ENCODE measurements around the gene EPB41.
"Not testable (repeated sequence)": the region's sequence is repeated elsewhere in the genome, so short reads cannot be mapped to it uniquely, and the experiment has no call there.

The EPB41 gene

DNA sequence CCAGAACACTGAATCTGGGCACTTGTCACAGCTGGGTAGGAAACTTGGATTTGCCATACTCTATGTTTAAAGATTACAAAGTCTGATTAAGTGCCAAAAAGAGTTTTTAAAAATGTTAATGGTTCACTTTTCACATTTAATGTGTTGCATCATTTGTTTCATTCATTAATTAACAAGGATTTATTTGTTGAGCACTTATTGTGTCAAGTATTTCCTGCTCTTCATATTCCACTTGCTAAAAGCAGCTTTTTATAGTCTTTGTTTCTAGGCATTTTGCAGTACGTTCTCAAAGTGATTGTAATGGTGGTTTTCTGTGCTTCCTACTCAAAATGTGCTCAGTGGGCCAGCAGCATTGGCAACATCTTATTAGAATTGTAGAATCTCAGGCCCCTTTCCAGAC lies 68.7 kb downstream of the EPB41 start:
- DNase-seq, result no peak

GRCh38 chr1:28983509-28984310 lies 69.3 kb downstream of the EPB41 start:
- no peak for DNase-seq

DNA sequence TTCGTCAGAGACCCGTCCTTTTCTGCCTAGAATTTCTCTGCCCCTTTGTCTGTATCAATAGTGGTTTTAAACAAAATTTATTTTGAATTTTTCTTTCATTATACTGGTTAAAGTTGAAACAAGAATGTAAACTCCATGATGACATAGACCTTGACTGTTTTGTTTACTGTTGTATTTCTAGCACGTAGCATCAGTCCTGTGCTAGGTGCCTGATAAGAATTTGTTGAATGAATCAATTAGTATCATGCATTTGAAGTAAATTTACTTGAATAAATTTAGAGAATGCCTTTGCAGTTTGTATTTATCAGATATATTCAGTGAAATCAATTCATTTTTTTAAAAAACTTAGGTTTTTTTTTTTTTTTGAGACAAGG lies 69.9 kb downstream of the EPB41 start:
- DNase-seq, result no peak

DNA sequence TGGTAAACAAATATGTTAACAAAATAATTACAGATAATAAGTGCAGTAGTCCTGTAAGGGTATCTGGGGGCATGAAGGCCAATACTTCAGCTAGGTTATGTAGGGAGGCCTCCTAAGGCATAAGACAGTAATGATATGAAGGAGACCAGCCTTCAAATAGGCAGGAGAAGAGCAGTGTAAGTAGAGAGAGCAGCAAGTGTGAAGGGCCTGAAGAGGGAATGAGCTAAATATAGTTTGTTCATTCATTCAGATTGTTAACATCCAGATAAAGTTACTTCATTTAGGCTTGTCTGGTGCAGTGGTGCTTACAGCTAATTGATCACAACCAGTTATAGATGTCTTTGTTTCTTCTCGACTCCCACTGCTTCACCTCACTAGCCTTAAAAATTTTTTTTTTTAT lies 71.1 kb downstream of the EPB41 start:
- DNase-seq, result no peak

- DNase-seq, result no peak
Measured at GRCh38 chr1:28986306-28986910, 72.0 kb downstream of the EPB41 start.

DNA sequence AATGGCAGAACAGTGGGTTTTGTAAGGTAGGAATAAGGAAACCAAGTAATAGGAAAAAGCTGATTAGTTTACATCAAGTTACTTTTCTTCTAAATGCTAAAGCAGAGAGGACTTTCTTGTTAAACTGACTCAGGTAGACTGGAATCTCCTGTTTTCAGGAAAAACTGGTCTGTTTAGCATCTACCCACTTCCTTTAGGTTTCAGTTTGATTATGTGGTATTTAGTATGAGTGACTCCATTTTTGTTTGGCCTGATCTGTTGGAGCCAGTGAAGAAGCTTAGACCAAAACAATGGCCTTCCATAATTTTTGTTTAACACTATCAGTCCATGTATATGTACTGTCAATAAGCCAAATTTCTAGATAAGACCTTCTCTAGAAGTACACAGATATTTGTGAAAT lies 88.4 kb downstream of the EPB41 start:
- no peak for DNase-seq

DNA sequence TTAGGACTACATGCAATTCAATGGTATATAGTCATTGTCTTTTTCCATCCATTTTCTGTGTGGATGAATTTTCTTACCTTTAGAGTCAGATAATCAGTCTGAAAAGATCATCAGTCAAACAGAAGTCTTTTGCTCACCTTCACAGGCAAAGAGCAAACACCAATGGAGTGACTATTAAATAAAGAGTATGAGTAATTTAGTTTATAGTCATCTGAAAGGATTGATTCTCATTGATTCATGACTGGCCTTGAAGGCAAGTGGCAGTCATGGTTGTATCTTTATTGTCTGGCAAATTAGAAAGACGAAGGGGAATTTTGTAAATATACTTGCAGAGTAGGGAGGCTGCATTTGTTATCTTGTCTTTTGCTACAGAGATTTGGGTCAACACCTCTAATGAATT lies 89.9 kb downstream of the EPB41 start:
- DNase-seq, result no peak

DNA sequence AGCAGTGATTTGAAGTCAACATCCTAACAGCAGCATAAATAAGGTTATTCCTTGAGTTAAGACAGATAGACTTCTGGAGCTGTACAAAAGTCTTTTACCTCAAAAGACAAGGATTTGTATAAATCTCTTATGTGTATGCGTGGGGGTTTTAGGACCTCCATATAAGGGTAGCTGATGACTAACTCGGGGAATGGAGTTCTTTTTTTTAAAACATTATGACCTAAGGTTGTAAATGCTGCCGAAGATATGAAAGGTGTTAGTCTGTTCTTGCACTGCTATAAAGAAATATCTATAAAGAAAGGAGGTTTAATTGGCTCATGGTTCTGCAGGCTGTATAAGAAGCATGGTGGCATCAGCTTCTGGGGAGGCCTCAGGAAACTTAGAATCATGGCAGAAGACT lies 90.4 kb downstream of the EPB41 start:
- no peak for DNase-seq

DNA sequence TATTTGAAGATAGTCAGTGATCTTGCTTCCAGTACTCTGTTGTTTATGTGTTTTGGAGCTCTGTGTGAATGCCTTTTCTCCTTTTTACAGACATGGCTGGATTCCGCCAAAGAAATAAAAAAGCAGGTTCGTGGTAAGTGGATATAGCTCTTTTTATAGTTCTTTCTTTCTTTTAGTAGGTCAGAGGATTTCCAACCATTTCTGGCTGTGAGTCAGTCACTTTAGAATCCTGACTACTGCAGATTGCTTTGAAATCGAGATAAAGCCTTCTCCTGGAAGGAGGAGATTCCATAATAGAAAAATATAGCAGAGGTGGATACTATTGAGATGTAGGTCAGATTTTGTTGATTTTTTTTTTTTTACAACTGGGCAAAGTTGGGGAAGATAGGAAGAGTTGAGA lies 97.4 kb downstream of the EPB41 start:
- no peak for DNase-seq

- no peak for DNase-seq
Measured at GRCh38 chr1:29017235-29017634, 102.9 kb downstream of the EPB41 start.

GRCh38 chr1:29017975-29018712 lies 103.8 kb downstream of the EPB41 start:
- DNase-seq, result no peak

GRCh38 chr1:29022620-29023019 lies 108.3 kb downstream of the EPB41 start:
- no peak for DNase-seq

DNA sequence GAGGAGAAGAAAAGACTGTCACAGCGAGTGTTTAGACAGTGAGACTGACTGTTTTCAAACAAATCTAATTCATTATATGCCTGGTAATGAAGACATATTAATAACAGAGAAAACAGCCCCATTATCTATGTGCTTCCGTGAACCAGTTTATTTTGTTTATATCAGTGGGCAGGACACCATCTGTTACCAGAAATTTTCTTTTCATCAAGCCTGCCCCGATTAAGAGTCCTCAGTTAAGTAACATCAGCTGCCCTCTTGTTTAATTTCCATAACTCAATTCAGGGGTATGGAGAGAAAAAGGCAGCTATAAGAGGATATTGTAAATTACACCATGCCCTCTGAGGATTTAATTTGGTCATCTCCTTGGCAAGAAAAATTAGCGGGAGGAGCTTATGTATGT lies 115.3 kb downstream of the EPB41 start:
- no peak for DNase-seq

GRCh38 chr1:29032841-29033240 lies 118.5 kb downstream of the EPB41 start:
- DNase-seq, result no peak

- DNase-seq, result peak; percentile 55 to 74
Measured at GRCh38 chr1:29033829-29034466, 119.6 kb downstream of the EPB41 start.

DNA sequence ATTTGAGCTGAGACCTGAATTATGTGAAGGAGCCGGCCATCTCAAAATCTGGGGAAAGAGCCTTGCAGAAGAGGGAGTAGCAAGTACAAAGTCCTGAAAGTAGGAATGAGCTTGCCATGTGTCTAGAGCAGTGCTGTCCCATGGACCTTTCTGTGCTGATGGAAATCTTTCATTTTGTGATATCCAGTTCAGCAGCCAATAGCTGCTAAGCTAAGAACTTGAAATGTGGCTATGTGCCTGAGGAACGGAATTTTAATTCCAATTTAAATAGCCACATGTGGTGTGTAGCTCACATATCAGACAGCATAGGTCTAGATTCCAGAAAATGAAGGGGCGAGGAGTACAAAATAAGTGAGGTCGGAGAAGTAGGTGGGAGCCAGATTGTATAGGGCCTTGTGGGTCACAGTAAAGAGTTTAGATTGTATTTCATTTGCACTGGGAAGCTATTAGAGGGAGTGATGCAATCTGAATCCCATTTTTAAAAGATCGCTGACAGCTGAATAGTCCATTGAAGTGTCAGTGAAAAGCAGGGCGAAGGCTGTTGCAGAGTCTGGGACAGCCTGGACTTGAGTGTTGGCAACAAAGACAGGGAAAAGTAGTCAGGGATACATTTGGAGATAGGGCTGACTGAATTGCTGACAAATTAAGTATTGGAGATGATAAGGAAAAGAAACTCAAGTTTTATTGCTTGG lies 129.1 kb downstream of the EPB41 start:
- DNase-seq, result no peak

GRCh38 chr1:29044010-29044409 lies 129.6 kb downstream of the EPB41 start:
- no peak for DNase-seq

- not testable (repeated sequence) for DNase-seq
Measured at GRCh38 chr1:29045663-29046062, 131.3 kb downstream of the EPB41 start.

DNA sequence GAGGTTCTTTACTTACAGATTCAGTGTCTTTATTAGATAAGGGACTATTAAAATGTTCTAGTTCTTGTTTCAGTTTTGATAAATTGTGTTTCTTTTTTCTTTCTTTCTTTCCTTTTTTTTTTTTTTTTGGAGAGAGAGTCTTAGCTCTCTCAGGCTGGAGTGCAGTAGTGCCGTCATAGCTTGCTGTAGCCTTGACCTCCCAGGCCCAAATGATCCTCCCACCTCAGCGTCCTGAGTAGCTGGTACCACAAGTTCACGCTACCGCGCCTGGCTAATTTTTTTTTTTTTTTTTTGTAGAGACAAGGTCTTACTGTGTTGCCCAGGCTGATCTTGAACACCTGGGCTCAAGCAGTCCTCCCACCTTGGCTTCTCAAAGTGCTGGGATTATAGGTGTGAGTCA lies 132.8 kb downstream of the EPB41 start:
- no peak for DNase-seq

DNA sequence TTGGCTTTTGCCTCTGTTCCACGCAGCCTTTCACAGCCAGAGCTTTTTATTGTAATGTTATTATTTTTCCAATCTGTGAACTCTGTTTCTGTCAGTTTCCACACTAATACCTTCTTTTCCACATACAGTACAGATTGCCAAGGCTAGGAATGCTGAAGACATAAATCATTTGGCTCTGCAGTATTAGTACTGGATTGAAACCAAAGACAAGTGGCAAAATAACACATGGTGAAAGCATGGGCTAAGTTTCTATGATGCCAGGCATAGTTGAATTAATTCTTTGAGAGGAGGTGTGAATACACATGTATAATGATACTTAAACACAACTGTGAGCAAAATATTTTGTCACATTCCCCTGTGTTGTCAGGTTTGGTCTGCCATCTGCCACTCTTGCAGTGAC lies 135.8 kb downstream of the EPB41 start:
- DNase-seq, result no peak

DNA sequence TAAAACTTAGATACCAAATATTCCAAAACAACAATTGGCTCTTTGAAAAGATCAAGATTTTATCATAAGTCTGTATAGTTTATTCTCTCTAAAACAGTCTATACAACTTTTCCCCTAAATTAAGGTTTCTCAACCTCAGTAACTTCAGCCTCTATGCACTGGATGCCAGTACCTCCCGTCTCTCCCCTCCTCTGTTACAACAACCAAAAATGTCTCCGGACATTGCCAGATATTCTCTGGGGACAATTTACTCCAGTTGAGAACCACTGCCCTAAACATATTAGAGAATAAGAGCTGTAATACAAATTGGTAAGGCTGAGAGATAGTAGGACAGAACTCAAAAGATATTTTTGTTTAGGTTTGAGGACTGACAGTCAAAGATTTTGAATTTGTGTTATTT lies 137.7 kb downstream of the EPB41 start:
- no peak for DNase-seq

- no peak for DNase-seq
Measured at GRCh38 chr1:29052941-29053340, 138.6 kb downstream of the EPB41 start.

DNA sequence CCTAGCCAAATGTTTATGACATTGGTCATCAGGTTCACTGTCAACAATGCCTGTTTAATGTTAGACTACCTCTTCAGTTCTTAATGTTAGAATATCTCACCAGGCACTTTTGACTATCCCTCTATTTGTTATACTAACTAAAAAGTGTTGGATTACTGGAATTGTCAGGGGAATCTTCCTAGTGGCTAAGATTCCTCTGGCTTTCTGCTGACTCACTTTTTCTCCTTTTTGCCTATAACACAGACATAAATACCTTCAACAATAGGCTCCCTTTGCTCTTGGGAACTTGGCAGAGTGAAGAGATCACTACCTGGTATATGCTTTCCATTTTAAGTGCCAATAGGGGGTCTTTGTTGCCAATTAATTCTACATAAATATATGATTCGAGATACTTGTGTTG lies 140.8 kb downstream of the EPB41 start:
- DNase-seq, result no peak

All from Kasumi-1 (cell line).